Mucosa of rectum (tissue), 2 donors: ENCODE measurements around the gene RTN4IP1.
A peak's percentile ranks its signal among the peaks of the same experiment; 100 is the strongest.

Experiments used
- H3K27ac ChIP-seq, 2 donors: one replicate each; pipeline ENCODE4 v1.7.0; 2013; ENCODE audit warnings: inconsistent platforms in 2 of 2, low read depth in 2 of 2, low read length in 2 of 2
- H3K27me3 ChIP-seq, 2 donors: one replicate each; pipeline ENCODE4 v1.7.0; 2013; ENCODE audit warnings: low read length in 2 of 2; ENCODE audit not compliant: control insufficient read depth in 2 of 2, insufficient read depth in 2 of 2
- H3K36me3 ChIP-seq, 2 donors: one replicate each; pipeline ENCODE4 v1.7.0; 2013; ENCODE audit warnings: low read length in 2 of 2; ENCODE audit not compliant: control insufficient read depth in 2 of 2, insufficient read depth in 2 of 2
- H3K4me1 ChIP-seq, 2 donors: one replicate each; pipeline ENCODE4 v1.7.0; 2013; ENCODE audit warnings: low read length in 2 of 2, mild to moderate bottlenecking in 1 of 2; ENCODE audit not compliant: control insufficient read depth in 2 of 2, insufficient read depth in 2 of 2
- H3K4me3 ChIP-seq, 2 donors: one replicate each; pipeline ENCODE4 v1.7.0; 2013; ENCODE audit warnings: low read length in 2 of 2
- H3K9ac ChIP-seq, 2 donors: one replicate each; pipeline ENCODE4 v1.7.0; 2013; ENCODE audit warnings: low read length in 2 of 2, low read depth in 1 of 2, mild to moderate bottlenecking in 1 of 2
- H3K9me3 ChIP-seq, 2 donors: one replicate each; pipeline ENCODE4 v1.7.0; 2013; ENCODE audit warnings: low read length in 2 of 2; ENCODE audit not compliant: control insufficient read depth in 2 of 2
- donor health status: healthy.
- donor health status: Normal muscosa, but diverticular disease.

The RTN4IP1 gene

DNA sequence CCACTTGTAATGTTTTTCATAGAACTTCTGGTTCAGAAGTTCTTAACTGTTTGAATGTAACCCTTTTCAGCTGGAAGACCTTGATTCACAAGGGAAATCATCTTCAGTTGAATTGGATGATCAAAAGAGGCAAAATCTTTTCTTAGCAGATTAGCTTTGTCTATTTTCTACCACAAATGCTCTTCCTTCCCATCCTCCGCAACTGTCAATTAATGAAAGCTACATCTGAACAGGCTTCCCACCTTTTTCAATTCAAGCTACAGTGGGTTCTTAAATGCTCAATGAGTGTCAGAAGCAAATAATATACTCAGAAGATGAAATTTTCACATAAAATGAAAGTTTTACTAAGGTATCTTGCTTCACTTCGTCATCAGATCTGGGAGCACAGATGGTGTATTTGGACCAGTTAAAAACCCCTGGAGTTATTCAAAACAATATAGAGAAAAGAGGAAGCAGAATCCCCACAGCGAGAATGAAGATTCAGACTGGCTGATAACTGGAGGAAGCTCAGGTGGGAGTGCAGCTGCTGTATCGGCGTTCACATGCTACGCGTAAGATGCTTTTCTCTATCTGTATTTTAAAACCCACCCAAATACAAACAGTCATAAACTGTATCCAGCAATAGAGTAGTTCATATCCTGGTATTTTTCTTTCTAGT, 19.5 kb upstream of the RTN4IP1 start:
- Histone ChIP-seq H3K9ac (no peak overlapping the region), H3K36me3 (peaks cover 32 to 50% of the 10 kb centered on the region in 2 donors), H3K27me3 (no peaks in the 10 kb centered on the region), H3K27ac (no peak overlapping the region), H3K4me3 (no peak overlapping the region), H3K4me1 (no peaks in the 10 kb centered on the region), H3K9me3 (no peaks in the 10 kb centered on the region)

DNA sequence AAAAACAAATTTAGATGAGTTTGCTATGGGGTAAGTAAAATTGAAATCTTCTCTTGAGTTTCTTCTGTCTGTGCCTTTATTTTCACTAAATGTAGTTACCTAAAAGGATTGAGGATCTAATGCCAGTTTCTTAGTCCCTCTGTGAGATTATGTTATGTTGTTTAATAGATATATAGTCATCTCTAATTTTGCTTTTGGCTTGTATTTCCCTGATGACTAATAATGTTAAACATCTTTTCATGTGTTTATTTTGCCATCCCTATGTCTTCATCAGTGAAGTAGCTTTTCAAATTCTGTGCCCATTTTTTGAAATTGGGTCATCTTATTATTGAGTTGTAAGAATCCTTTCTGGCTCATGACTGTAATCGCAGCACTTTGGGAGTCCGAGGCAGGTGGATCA, 13.8 kb upstream of the RTN4IP1 start:
- Histone ChIP-seq H3K9ac (no peak overlapping the region), H3K27me3 (no peaks in the 10 kb centered on the region), H3K36me3 (peaks cover 24 to 41% of the 10 kb centered on the region in 2 donors), H3K4me3 (no peak overlapping the region), H3K4me1 (peaks cover 0 to 6% of the 10 kb centered on the region in 2 donors), H3K27ac (no peak overlapping the region), H3K9me3 (no peaks in the 10 kb centered on the region)

DNA sequence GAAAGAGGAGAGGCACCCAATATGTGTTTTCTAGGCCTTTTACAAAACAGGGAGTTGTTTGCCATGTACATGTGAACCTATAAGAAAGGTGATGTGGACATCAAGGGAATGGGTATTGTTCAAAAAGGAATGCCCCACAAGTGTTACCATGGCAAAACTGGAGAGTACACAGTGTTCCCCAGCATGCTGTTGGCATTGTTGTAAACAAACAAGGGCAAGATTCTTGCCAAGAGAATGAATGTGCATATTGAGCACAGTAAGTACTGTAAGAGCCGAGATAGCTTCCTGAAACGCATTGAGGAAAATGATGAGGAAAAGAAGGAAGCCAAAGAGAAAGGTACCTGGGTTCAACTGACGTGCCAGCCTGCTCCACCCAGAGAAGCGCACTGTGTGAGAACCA, 13.2 kb upstream of the RTN4IP1 start:
- H3K9me3 ChIP-seq, result no peaks in the 10 kb centered on the region
- peaks cover 0 to 6% of the 10 kb centered on the region in 2 donors for H3K4me1 ChIP-seq
- H3K4me3 ChIP-seq, result no peak overlapping the region
- peaks cover 24 to 41% of the 10 kb centered on the region in 2 donors for H3K36me3 ChIP-seq
- H3K27me3 ChIP-seq, result no peaks in the 10 kb centered on the region
- no peak overlapping the region for H3K9ac ChIP-seq
- H3K27ac ChIP-seq, result no peak overlapping the region

DNA sequence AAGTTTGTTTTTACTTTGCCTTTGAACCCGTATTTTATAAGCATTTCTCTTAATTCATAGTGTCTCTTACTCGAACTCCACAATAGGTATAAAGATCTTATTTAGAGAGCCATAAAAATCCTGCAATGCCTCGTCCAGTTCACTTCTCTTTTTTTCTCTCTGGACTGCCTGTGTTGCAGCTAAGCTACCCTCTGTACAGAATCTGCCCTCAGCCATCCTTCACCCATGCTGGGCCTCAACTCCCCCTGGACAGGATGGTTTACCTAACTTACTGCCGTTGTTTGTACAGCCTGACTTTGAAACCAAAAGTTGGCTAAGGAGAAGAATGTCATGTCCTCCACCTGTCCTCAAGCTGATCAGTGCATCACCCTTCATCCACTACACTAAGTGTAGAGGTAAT, 10.5 kb upstream of the RTN4IP1 start:
- H3K27me3 ChIP-seq, result no peaks in the 10 kb centered on the region
- no peak overlapping the region for H3K27ac ChIP-seq
- H3K9ac ChIP-seq, result no peak overlapping the region
- peaks cover 0 to 6% of the 10 kb centered on the region in 2 donors for H3K4me1 ChIP-seq
- no peak overlapping the region for H3K4me3 ChIP-seq
- H3K36me3 ChIP-seq, result peaks cover 24 to 33% of the 10 kb centered on the region in 2 donors
- no peaks in the 10 kb centered on the region for H3K9me3 ChIP-seq

DNA sequence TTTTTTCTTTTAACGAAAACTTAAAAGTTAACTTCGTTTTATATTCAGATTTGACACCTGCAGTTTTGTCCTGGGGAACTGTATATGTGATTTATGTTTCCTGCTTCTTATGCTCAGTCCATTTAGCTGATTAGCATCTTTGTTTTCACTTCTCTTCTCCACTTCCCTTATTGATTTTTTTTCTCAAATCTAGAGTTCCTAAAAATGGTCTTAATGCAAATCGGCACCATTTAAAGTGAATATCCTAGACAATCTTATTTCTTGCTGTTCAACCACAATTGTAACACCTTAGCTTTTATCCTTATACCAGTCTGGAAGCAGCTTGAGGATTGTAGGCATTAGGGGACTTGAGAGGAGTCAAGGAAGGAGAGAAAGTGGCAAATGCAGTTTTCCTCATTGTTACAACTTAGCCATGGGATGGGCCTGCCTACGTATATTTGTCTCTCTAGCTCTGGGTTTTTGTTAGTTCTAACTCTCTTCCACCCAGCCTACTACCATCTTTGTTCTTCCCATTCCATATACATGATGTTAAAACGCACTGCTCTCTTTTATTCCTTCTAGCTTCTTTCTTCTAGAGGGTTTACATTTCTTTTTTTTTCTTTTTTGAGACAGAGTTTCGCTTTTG, 8.5 kb upstream of the RTN4IP1 start:
- no peak overlapping the region for H3K4me3 ChIP-seq
- no peaks in the 10 kb centered on the region for H3K9me3 ChIP-seq
- H3K36me3 ChIP-seq, result peaks cover 16 to 22% of the 10 kb centered on the region in 2 donors
- H3K27ac ChIP-seq, result peak overlapping the region in 1 of 2 donors; percentile 28
- H3K4me1 ChIP-seq, result peaks cover 0 to 6% of the 10 kb centered on the region in 2 donors
- H3K27me3 ChIP-seq, result no peaks in the 10 kb centered on the region
- H3K9ac ChIP-seq, result no peak overlapping the region

DNA sequence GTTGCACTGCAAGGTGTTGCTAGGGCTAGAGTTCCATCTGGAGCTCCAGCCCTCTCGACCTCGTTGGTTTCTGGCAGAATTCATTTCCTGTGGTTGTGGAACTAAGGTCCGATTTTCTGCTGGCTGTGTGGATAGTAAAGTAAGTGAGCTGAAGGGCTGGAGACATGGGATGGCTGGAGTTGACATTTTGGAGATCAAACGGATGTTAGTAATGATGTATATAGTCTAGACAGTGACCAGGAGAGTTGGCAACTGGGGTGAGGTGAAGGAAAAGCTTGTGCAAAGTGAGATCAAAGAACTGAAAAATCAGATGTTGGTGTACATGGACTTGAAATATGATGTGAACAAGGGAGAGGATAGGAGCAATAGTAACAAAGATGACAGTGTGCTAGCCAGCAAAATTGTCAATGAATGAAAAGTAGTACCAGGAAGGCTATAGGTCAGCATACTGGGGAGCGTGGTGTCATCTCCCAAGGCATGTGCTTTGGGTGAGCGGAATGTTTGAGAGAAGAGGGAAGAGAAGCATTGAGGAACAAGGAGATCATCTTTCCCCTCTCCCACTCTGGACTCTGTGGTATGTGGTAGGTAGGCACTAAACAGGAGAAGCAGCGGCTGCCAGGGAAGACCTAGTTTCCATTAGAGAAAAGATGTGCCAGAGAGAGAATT, 7.9 kb upstream of the RTN4IP1 start:
- Histone ChIP-seq H3K27me3 (no peaks in the 10 kb centered on the region), H3K9me3 (no peaks in the 10 kb centered on the region), H3K27ac (peak overlapping the region in 1 of 2 donors; percentile 28), H3K9ac (no peak overlapping the region), H3K36me3 (peaks cover 10 to 16% of the 10 kb centered on the region in 2 donors), H3K4me1 (peaks cover 0 to 6% of the 10 kb centered on the region in 2 donors), H3K4me3 (no peak overlapping the region)

GRCh38 chr6:106634565-106634964, 5.3 kb upstream of the RTN4IP1 start:
- no peak overlapping the region for H3K4me3 ChIP-seq
- H3K27ac ChIP-seq, result no peak overlapping the region
- H3K36me3 ChIP-seq, result no peaks in the 10 kb centered on the region
- H3K9me3 ChIP-seq, result no peaks in the 10 kb centered on the region
- H3K9ac ChIP-seq, result no peak overlapping the region
- H3K4me1 ChIP-seq, result peaks cover 6 to 9% of the 10 kb centered on the region in 2 donors
- H3K27me3 ChIP-seq, result no peaks in the 10 kb centered on the region

DNA sequence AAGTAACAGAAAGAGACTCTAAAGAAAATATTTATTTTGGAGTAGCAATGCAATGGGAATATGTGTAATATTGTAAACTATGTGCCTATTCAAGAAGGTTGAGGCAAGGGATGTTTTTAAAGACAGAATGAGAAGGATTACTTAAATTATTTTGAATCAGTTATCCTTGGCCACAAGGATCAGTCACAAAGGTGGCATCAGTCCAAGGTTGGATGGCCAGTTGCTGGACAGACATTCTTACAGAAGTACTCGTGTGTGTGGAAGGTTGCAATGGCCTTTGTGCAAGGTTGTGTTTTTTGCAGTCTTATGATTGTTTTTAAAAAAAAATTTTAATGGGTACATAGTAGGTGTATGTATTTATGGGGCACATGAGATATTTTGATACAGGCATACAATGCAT, 2.0 kb upstream of the RTN4IP1 start:
- Histone ChIP-seq H3K9me3 (no peaks in the 10 kb centered on the region), H3K27ac (no peak overlapping the region), H3K9ac (no peak overlapping the region), H3K36me3 (no peaks in the 10 kb centered on the region), H3K27me3 (no peaks in the 10 kb centered on the region), H3K4me3 (no peak overlapping the region), H3K4me1 (peaks cover 5 to 13% of the 10 kb centered on the region in 2 donors)

DNA sequence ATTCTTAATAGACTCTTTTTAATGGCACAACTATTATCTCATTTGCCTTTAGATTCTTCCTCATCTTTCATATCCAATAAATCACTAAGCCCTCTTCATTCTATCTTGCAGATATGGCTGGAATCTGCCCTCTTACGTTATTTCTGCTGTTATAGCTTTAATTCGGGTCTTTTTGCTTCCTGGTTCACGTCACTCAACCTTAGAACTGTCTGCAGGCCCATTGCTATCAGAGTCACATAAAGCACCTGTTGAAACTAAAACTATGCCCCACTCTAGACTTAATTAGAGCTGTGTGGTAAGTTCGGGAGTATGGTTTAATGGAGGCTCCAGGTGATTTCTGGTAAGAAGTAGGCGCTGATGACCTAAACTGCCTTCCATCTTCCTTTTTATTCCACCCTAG, 1.1 kb upstream of the RTN4IP1 start:
- H3K27ac ChIP-seq, result peak overlapping the region in 1 of 2 donors; percentile 79
- peak overlapping the region; percentile 98 to 100 for H3K4me3 ChIP-seq
- H3K9ac ChIP-seq, result peak overlapping the region; percentile 91 to 92
- H3K9me3 ChIP-seq, result no peaks in the 10 kb centered on the region
- peaks cover 5 to 13% of the 10 kb centered on the region in 2 donors for H3K4me1 ChIP-seq
- no peaks in the 10 kb centered on the region for H3K36me3 ChIP-seq
- no peaks in the 10 kb centered on the region for H3K27me3 ChIP-seq

GRCh38 chr6:106629859-106630163, 513 bp upstream of the RTN4IP1 start:
- no peaks in the 10 kb centered on the region for H3K27me3 ChIP-seq
- peaks cover 5 to 13% of the 10 kb centered on the region in 2 donors for H3K4me1 ChIP-seq
- peak overlapping the region; percentile 79 to 83 for H3K27ac ChIP-seq
- H3K4me3 ChIP-seq, result peak overlapping the region; percentile 98 to 100
- no peaks in the 10 kb centered on the region for H3K36me3 ChIP-seq
- H3K9me3 ChIP-seq, result no peaks in the 10 kb centered on the region
- peak overlapping the region; percentile 91 to 92 for H3K9ac ChIP-seq
